Ovary (tissue), 3 donors: ENCODE results near the gene FAM209A.

Experiments
- CTCF ChIP-seq, 3 donors: fragments of 450-650 bp in 2 of 3; fragments of 200-600 bp in 1 of 3; IDR thresholded peaks; one replicate each; pipeline versions ENCODE4 v1.5.1 to v1.8.0; 2016 to 2022; ENCODE audit warnings: antibody characterized with exemption in 3 of 3, mild to moderate bottlenecking in 1 of 3
- EP300 ChIP-seq: sonication (generic); formaldehyde crosslinking; IDR thresholded peaks from one replicate; pipeline ENCODE4 v1.6.1; 2017; ENCODE audit warnings: antibody characterized with exemption
- POLR2A ChIP-seq: fragments of 450-650 bp; IDR thresholded peaks from one replicate; pipeline ENCODE4 v1.6.1; 2017; ENCODE audit warnings: antibody characterized with exemption, mild to moderate bottlenecking, moderate library complexity
- donor health status: DM: no; HTN: no; CAD: no.

DNA sequence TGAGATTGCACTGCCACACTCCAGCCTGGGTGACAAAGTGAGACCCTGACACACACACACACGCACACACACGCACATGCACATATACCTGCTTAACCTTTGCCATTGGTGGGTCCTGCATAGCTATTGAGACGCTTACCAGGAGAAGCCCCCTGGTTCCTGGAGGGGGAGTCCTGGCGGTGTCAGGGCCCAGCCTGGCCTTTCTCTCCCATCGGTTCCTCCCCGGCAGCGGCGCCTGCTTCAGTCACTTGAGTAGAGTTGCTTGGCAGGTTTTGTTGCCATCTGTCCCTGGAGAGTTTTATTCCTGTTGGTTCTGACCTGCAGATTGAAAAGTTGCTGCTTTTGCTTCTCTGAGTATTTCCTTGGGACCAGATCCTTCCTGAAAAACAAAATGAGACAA, 20.6 kb upstream of the FAM209A start:
- no peak for TF ChIP-seq EP300
- no peak for TF ChIP-seq CTCF (IDR thresholded peaks at IDR 0.05)
- TF ChIP-seq POLR2A = no peak
